ENCODE results near the gene ALPL.
A peak's percentile ranks its signal among the peaks of the same experiment; 100 is the strongest.

ALPL gene

GRCh38 chr1:21525340-21525717 is 16.1 kb downstream of the ALPL start:
- ATAC-seq (replicated peaks): no peak
- H3K9me3 Mint-ChIP-seq: no peaks in the 10 kb centered on the region
- DNase-seq: no peak
- no peaks in the 10 kb centered on the region for H3K36me3 Mint-ChIP-seq (ENCODE audit: insufficient read depth)
- H3K27me3 Mint-ChIP-seq: peaks cover 3 to 8% of the 10 kb centered on the region in 2 donors
- H3K4me3 Mint-ChIP-seq: no peak overlapping the region
- H3K4me1 Mint-ChIP-seq (ENCODE audit: low read depth in 2 of 2): peaks cover 0 to 4% of the 10 kb centered on the region in 2 donors
- H3K27ac Mint-ChIP-seq: no peak overlapping the region

GRCh38 chr1:21526441-21526840 is 17.2 kb downstream of the ALPL start:
- peaks cover 9 to 19% of the 10 kb centered on the region in 2 donors for H3K27me3 Mint-ChIP-seq
- no peaks in the 10 kb centered on the region for H3K36me3 Mint-ChIP-seq (ENCODE audit: insufficient read depth)
- ATAC-seq (replicated peaks) (no peak), DNase-seq (no peak)
- H3K27ac Mint-ChIP-seq: no peak overlapping the region
- peaks cover 0 to 4% of the 10 kb centered on the region in 2 donors for H3K4me1 Mint-ChIP-seq (ENCODE audit: low read depth in 2 of 2)
- H3K9me3 Mint-ChIP-seq: no peaks in the 10 kb centered on the region
- H3K4me3 Mint-ChIP-seq: no peak overlapping the region

- peaks cover 16 to 53% of the 10 kb centered on the region in 2 donors for H3K27me3 Mint-ChIP-seq
- peaks cover 0 to 4% of the 10 kb centered on the region in 2 donors for H3K4me1 Mint-ChIP-seq (ENCODE audit: low read depth in 2 of 2)
- no peaks in the 10 kb centered on the region for H3K36me3 Mint-ChIP-seq (ENCODE audit: insufficient read depth)
- H3K9me3 Mint-ChIP-seq: no peaks in the 10 kb centered on the region
- H3K4me3 Mint-ChIP-seq: no peak overlapping the region
- no peak for DNase-seq
- H3K27ac Mint-ChIP-seq: no peak overlapping the region
- no peak for ATAC-seq (replicated peaks)
Observed at GRCh38 chr1:21530368-21531016, 21.3 kb downstream of the ALPL start.

- Mint-ChIP-seq H3K27ac (no peak overlapping the region), H3K9me3 (no peaks in the 10 kb centered on the region), H3K36me3 (ENCODE audit: insufficient read depth) (no peaks in the 10 kb centered on the region), H3K4me3 (no peak overlapping the region), H3K27me3 (peaks cover 16 to 53% of the 10 kb centered on the region in 2 donors), H3K4me1 (ENCODE audit: low read depth in 2 of 2) (peaks cover 0 to 4% of the 10 kb centered on the region in 2 donors)
- ATAC-seq (replicated peaks) (no peak), DNase-seq (no peak)
Observed at GRCh38 chr1:21531241-21531640, 22.0 kb downstream of the ALPL start.

GRCh38 chr1:21532496-21532895 is 23.3 kb downstream of the ALPL start:
- no peak for ATAC-seq (replicated peaks)
- no peak overlapping the region for H3K4me3 Mint-ChIP-seq
- no peak for DNase-seq
- H3K9me3 Mint-ChIP-seq: no peaks in the 10 kb centered on the region
- H3K27ac Mint-ChIP-seq: no peak overlapping the region
- H3K4me1 Mint-ChIP-seq (ENCODE audit: low read depth in 2 of 2): no peaks in the 10 kb centered on the region
- H3K36me3 Mint-ChIP-seq (ENCODE audit: insufficient read depth): no peaks in the 10 kb centered on the region
- peaks cover 16 to 58% of the 10 kb centered on the region in 2 donors for H3K27me3 Mint-ChIP-seq

GRCh38 chr1:21532992-21533534 is 23.8 kb downstream of the ALPL start:
- H3K4me1 Mint-ChIP-seq (ENCODE audit: low read depth in 2 of 2): no peaks in the 10 kb centered on the region
- ATAC-seq (replicated peaks): no peak
- no peak overlapping the region for H3K4me3 Mint-ChIP-seq
- DNase-seq: no peak
- H3K27ac Mint-ChIP-seq: peak overlapping the region in 1 of 2 donors; percentile 21
- H3K27me3 Mint-ChIP-seq: peaks cover 20 to 64% of the 10 kb centered on the region in 2 donors
- H3K36me3 Mint-ChIP-seq (ENCODE audit: insufficient read depth): no peaks in the 10 kb centered on the region
- no peaks in the 10 kb centered on the region for H3K9me3 Mint-ChIP-seq

GRCh38 chr1:21534146-21534545 is 24.9 kb downstream of the ALPL start:
- Mint-ChIP-seq H3K4me1 (ENCODE audit: low read depth in 2 of 2) (no peaks in the 10 kb centered on the region), H3K4me3 (no peak overlapping the region), H3K27me3 (peaks cover 30 to 75% of the 10 kb centered on the region in 2 donors), H3K27ac (no peak overlapping the region), H3K9me3 (no peaks in the 10 kb centered on the region), H3K36me3 (ENCODE audit: insufficient read depth) (no peaks in the 10 kb centered on the region)
- no peak for ATAC-seq (replicated peaks)
- no peak for DNase-seq

GRCh38 chr1:21534674-21535378 is 25.6 kb downstream of the ALPL start:
- no peak overlapping the region for H3K27ac Mint-ChIP-seq
- no peak for ATAC-seq (replicated peaks)
- H3K36me3 Mint-ChIP-seq (ENCODE audit: insufficient read depth): no peaks in the 10 kb centered on the region
- H3K4me3 Mint-ChIP-seq: no peak overlapping the region
- peaks cover 32 to 78% of the 10 kb centered on the region in 2 donors for H3K27me3 Mint-ChIP-seq
- no peaks in the 10 kb centered on the region for H3K4me1 Mint-ChIP-seq (ENCODE audit: low read depth in 2 of 2)
- DNase-seq: no peak
- no peaks in the 10 kb centered on the region for H3K9me3 Mint-ChIP-seq

- DNase-seq: no peak
- H3K27ac Mint-ChIP-seq: no peak overlapping the region
- H3K36me3 Mint-ChIP-seq (ENCODE audit: insufficient read depth): no peaks in the 10 kb centered on the region
- no peaks in the 10 kb centered on the region for H3K4me1 Mint-ChIP-seq (ENCODE audit: low read depth in 2 of 2)
- H3K27me3 Mint-ChIP-seq: peaks cover 37 to 78% of the 10 kb centered on the region in 2 donors
- H3K4me3 Mint-ChIP-seq: no peak overlapping the region
- no peaks in the 10 kb centered on the region for H3K9me3 Mint-ChIP-seq
- ATAC-seq (replicated peaks): no peak
Observed at GRCh38 chr1:21536218-21536617, 27.0 kb downstream of the ALPL start.

GRCh38 chr1:21537511-21537931 is 28.3 kb downstream of the ALPL start:
- no peaks in the 10 kb centered on the region for H3K36me3 Mint-ChIP-seq (ENCODE audit: insufficient read depth)
- no peak overlapping the region for H3K4me3 Mint-ChIP-seq
- ATAC-seq (replicated peaks) (no peak), DNase-seq (no peak)
- no peaks in the 10 kb centered on the region for H3K4me1 Mint-ChIP-seq (ENCODE audit: low read depth in 2 of 2)
- no peaks in the 10 kb centered on the region for H3K9me3 Mint-ChIP-seq
- H3K27ac Mint-ChIP-seq: no peak overlapping the region
- peaks cover 30 to 77% of the 10 kb centered on the region in 2 donors for H3K27me3 Mint-ChIP-seq

- DNase-seq (no peak), ATAC-seq (replicated peaks) (no peak)
- Mint-ChIP-seq H3K4me1 (ENCODE audit: low read depth in 2 of 2) (no peaks in the 10 kb centered on the region), H3K9me3 (no peaks in the 10 kb centered on the region), H3K4me3 (no peak overlapping the region), H3K36me3 (ENCODE audit: insufficient read depth) (no peaks in the 10 kb centered on the region), H3K27ac (no peak overlapping the region), H3K27me3 (peaks cover 30 to 76% of the 10 kb centered on the region in 2 donors)
Observed at GRCh38 chr1:21537932-21538630, 28.9 kb downstream of the ALPL start.

GRCh38 chr1:21539933-21540332 is 30.7 kb downstream of the ALPL start:
- Mint-ChIP-seq H3K27ac (no peak overlapping the region), H3K27me3 (peaks cover 30 to 65% of the 10 kb centered on the region in 2 donors), H3K4me3 (no peak overlapping the region), H3K9me3 (no peaks in the 10 kb centered on the region), H3K36me3 (ENCODE audit: insufficient read depth) (peaks cover 6% of the 10 kb centered on the region), H3K4me1 (ENCODE audit: low read depth in 2 of 2) (no peaks in the 10 kb centered on the region)
- ATAC-seq (replicated peaks) (no peak), DNase-seq (no peak)

- no peak overlapping the region for H3K4me3 Mint-ChIP-seq
- peaks cover 6% of the 10 kb centered on the region for H3K36me3 Mint-ChIP-seq (ENCODE audit: insufficient read depth)
- H3K9me3 Mint-ChIP-seq: no peaks in the 10 kb centered on the region
- peaks cover 30 to 65% of the 10 kb centered on the region in 2 donors for H3K27me3 Mint-ChIP-seq
- H3K27ac Mint-ChIP-seq: no peak overlapping the region
- DNase-seq (no peak), ATAC-seq (replicated peaks) (no peak)
- H3K4me1 Mint-ChIP-seq (ENCODE audit: low read depth in 2 of 2): no peaks in the 10 kb centered on the region
Observed at GRCh38 chr1:21541329-21541728, 32.1 kb downstream of the ALPL start.

All from effector memory CD8-positive, alpha-beta T cell (primary cell).